Right ventricle myocardium superior (tissue), 1 donor: ENCODE measurements around the gene RYR2. TPM values are rescaled to one million over a fixed set of nuclear protein-coding genes. Genes with fewer than 3 reads are reported as not detected.
A peak's percentile ranks its signal among the peaks of the same experiment; 100 is the strongest.
"Not testable (repeated sequence)": the region's sequence is repeated elsewhere in the genome, so short reads cannot be mapped to it uniquely, and the experiment has no call there.

Source experiments
- ATAC-seq: fragments of 200-7000 bp; cut with Tn5 transposase; one replicate; pipeline ENCODE4 v1.9.1; 2020; ENCODE audit warnings: mild to moderate bottlenecking; ENCODE audit not compliant: poor library complexity
- DNase-seq: peaks from one replicate; pipeline ENCODE4 v3.0.0-alpha.2; 2020
- intact Hi-C: fragments of 100-400 bp; cut with DNase I; formaldehyde crosslinking; loops from one replicate; pipeline ENCODE4 v1.11.2; 2022
- total RNA-seq: library from RNA; stranded (reverse); fragmentation: NEBNext Ultra II Directional; extraction: Animal tissue kit (Norgen Biotek cat#: 25700); gene quantifications from one replicate; pipeline ENCODE4 v1.2.1, GENCODE V29; 2021
- donor health status: DM: no; HTN: yes; CAD: no; lungs with severe emphysema.

RYR2 gene
- total RNA-seq, 1 donor from 2014 or later: 744 TPM

GRCh38 chr1:237804516-237804915 lies 762.5 kb downstream of the RYR2 start:
- no peak for ATAC-seq
- DNase-seq: no peak
- intact Hi-C loops: no loop called here

GRCh38 chr1:237809099-237809498 lies 767.1 kb downstream of the RYR2 start:
- DNase-seq (no peak), ATAC-seq (no peak)
- intact Hi-C loops: no loop called here

- intact Hi-C loops: no loop called here
- DNase-seq (no peak), ATAC-seq (no peak)
Measured at GRCh38 chr1:237811633-237812032, 769.6 kb downstream of the RYR2 start.

GRCh38 chr1:237812061-237812460 lies 770.1 kb downstream of the RYR2 start:
- intact Hi-C loops: no loop called here
- ATAC-seq (peak; percentile 60), DNase-seq (no peak)

- intact Hi-C loops: no loop called here
- DNase-seq: no peak
- no peak for ATAC-seq
Measured at GRCh38 chr1:237814319-237814924, 772.4 kb downstream of the RYR2 start.

GRCh38 chr1:237817277-237817676 lies 775.3 kb downstream of the RYR2 start:
- intact Hi-C loops: no loop called here
- no peak for DNase-seq
- ATAC-seq: no peak

- ATAC-seq: peak; percentile 14
- DNase-seq, intact Hi-C loops: not testable (repeated sequence)
Measured at GRCh38 chr1:237820634-237821033, 778.6 kb downstream of the RYR2 start.

- DNase-seq: no peak
- no peak for ATAC-seq
- intact Hi-C loops: no loop called here
Measured at GRCh38 chr1:237832858-237833257, 790.9 kb downstream of the RYR2 start.

GRCh38 chr1:237834048-237834447 lies 792.1 kb downstream of the RYR2 start:
- ATAC-seq (no peak), DNase-seq (no peak)
- intact Hi-C loops: no loop called here

GRCh38 chr1:237834461-237834860 lies 792.5 kb downstream of the RYR2 start:
- ATAC-seq (no peak), DNase-seq (no peak)
- intact Hi-C loops: no loop called here

- ATAC-seq (peak; percentile 38), DNase-seq (no peak)
- intact Hi-C loops: no loop called here
Measured at GRCh38 chr1:237838320-237838719, 796.3 kb downstream of the RYR2 start.

- ATAC-seq: peak; percentile 14
- no peak for DNase-seq
- intact Hi-C loops: no loop called here
Measured at GRCh38 chr1:237838904-237839534, 797.0 kb downstream of the RYR2 start.

- intact Hi-C loops: no loop called here
- ATAC-seq: no peak
- DNase-seq: no peak
Measured at GRCh38 chr1:237841485-237841884, 799.5 kb downstream of the RYR2 start.

GRCh38 chr1:237843516-237843915 lies 801.5 kb downstream of the RYR2 start:
- DNase-seq, intact Hi-C loops, ATAC-seq: not testable (repeated sequence)

- ATAC-seq: no peak
- peak; percentile 52 for DNase-seq
- intact Hi-C loops: no loop called here
Measured at GRCh38 chr1:237851210-237851845, 809.3 kb downstream of the RYR2 start.

- no peak for DNase-seq
- ATAC-seq: no peak
- intact Hi-C loops: no loop called here
Measured at GRCh38 chr1:237852342-237852741, 810.4 kb downstream of the RYR2 start.

- ATAC-seq: no peak
- no peak for DNase-seq
- intact Hi-C loops: no loop called here
Measured at GRCh38 chr1:237857455-237857854, 815.5 kb downstream of the RYR2 start.

GRCh38 chr1:237858992-237859391 lies 817.0 kb downstream of the RYR2 start:
- DNase-seq (no peak), ATAC-seq (no peak)
- intact Hi-C loops: no loop called here

- ATAC-seq (no peak), DNase-seq (no peak)
- intact Hi-C loops: no loop called here
Measured at GRCh38 chr1:237861944-237862343, 820.0 kb downstream of the RYR2 start.

GRCh38 chr1:237863234-237863633 lies 821.2 kb downstream of the RYR2 start:
- ATAC-seq: no peak
- DNase-seq: no peak
- intact Hi-C loops: no loop called here
